Testis (tissue), 2 donors: ENCODE data around the gene TMA7B.

Source experiments
- CTCF ChIP-seq, 3 experiments: fragments of 450-650 bp in 2 of 3; fragments of 200-600 bp in 1 of 3; sonication (generic) in 1 of 3; IDR thresholded peaks; one replicate each; pipeline ENCODE4 v1.5.1; 2016 to 2019; ENCODE audit warnings: antibody characterized with exemption in 3 of 3, mild to moderate bottlenecking in 2 of 3, moderate library complexity in 1 of 3
- POLR2A ChIP-seq: fragments of 450-650 bp; IDR thresholded peaks from one replicate; pipeline ENCODE4 v1.6.1; 2017; ENCODE audit warnings: antibody characterized with exemption, mild to moderate bottlenecking, moderate library complexity

GRCh38 chr22:39994041-39994565, 33.9 kb downstream of the TMA7B start:
- TF ChIP-seq CTCF (IDR thresholded peaks at IDR 0.05) = no peak
- TF ChIP-seq POLR2A = no peak
